Mammary epithelial cell (primary cell): ENCODE results near the gene PARD3.

Source experiments
- EZH2 ChIP-seq: IDR thresholded peaks from 2 replicates; pipeline ENCODE4 v1.6.1; 2012; ENCODE audit warnings: low read length, inconsistent platforms, borderline replicate concordance
- TF ChIP-seq, protein P1 (sequence below), 2 donors: IDR thresholded peaks in 1 of 2; conservative IDR thresholded peaks in 1 of 2; 2 replicates each; pipeline ENCODE4 v1.5.1; 2011 to 2012; ENCODE audit warnings: inconsistent platforms in 2 of 2, low read length in 2 of 2, mild to moderate bottlenecking in 2 of 2, control low read depth in 1 of 2, low read depth in 1 of 2; ENCODE audit not compliant: insufficient read depth in 1 of 2; ENCODE audit errors: extremely low read depth in 1 of 2

- TF ChIP-seq, protein P1, sequence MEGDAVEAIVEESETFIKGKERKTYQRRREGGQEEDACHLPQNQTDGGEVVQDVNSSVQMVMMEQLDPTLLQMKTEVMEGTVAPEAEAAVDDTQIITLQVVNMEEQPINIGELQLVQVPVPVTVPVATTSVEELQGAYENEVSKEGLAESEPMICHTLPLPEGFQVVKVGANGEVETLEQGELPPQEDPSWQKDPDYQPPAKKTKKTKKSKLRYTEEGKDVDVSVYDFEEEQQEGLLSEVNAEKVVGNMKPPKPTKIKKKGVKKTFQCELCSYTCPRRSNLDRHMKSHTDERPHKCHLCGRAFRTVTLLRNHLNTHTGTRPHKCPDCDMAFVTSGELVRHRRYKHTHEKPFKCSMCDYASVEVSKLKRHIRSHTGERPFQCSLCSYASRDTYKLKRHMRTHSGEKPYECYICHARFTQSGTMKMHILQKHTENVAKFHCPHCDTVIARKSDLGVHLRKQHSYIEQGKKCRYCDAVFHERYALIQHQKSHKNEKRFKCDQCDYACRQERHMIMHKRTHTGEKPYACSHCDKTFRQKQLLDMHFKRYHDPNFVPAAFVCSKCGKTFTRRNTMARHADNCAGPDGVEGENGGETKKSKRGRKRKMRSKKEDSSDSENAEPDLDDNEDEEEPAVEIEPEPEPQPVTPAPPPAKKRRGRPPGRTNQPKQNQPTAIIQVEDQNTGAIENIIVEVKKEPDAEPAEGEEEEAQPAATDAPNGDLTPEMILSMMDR (conservative IDR thresholded peaks at IDR 0.05 in 1 of 2, IDR thresholded peaks at IDR 0.05 in 1 of 2; ENCODE audit: extremely low read depth in 1 of 2, insufficient read depth in 1 of 2, low read depth in 1 of 2, low read length in 2 of 2), result no peak
- TF ChIP-seq EZH2, result no peak
These were observed 240.7 kb downstream of the PARD3 start for GRCh38 chr10:34574353-34574934.
